ENCODE data around the gene CDK5R2.
A peak's percentile ranks its signal among the peaks of the same experiment; 100 is the strongest.

Gene CDK5R2

GRCh38 chr2:218990612-218991011, 31.1 kb downstream of the CDK5R2 start:
- no peak for DNase-seq

GRCh38 chr2:218991674-218992168, 32.3 kb downstream of the CDK5R2 start:
- DNase-seq, result no peak

GRCh38 chr2:218992196-218992595, 32.7 kb downstream of the CDK5R2 start:
- DNase-seq, result no peak

GRCh38 chr2:218992703-218993344, 33.4 kb downstream of the CDK5R2 start:
- no peak for DNase-seq

DNA sequence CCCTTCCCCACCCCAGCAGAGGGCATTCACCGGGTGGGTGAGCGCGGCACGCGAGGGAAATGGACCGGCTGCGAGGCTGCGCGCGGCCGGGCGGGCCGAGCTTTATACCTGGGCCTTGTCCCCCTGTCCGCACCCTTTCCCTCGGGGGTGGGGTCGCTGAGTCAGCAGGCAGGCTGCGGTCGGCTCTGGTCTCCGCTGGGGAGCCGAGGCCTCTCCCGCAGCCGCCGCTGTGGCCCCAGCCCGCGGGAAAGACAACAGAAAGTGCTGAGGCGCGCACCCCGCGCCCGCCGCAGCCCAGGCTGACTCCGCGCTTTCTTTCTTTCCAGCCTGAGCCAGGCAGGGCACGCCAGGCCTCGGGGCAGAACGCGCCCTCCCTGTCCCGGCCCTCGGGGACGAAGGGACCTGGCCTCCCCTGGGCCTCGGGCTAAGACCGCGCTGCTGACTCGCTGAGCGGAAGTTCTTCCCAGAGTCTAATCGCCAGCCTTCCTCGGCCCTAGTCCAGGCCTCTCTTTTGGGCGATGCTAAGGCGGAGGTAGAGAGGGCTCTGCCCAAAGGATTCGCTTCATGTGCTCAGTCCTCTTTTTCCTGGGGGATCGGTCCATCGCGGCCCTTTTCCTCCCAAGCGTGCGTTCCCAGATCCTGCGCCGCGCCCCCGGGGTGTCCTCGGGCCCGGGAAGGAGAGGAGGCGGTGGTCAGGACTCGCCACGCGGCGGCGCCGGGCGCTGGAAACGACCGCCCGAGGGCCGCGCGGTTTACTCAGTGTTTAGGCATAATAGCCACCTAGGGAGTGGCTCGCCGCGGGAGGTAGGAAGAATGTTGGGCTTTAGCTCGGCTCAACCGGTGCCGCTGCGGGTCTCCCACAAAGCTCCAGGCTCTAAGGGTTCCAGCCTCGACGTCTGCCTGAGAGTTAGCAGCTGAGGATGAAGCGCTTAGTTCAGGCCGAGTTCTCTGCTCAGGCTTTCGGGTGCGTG, 34.2 kb downstream of the CDK5R2 start, which contains the start of gene CRYBA2:
Gene CRYBA2 (minus strand): TSS at position 78 of the 971 bp plus-strand sequence. CDS start 246 bp downstream, outside the sequence.
- DNase-seq, result no peak

- DNase-seq, result no peak
These were observed 36.1 kb downstream of the CDK5R2 start for GRCh38 chr2:218995561-218995960.

DNA sequence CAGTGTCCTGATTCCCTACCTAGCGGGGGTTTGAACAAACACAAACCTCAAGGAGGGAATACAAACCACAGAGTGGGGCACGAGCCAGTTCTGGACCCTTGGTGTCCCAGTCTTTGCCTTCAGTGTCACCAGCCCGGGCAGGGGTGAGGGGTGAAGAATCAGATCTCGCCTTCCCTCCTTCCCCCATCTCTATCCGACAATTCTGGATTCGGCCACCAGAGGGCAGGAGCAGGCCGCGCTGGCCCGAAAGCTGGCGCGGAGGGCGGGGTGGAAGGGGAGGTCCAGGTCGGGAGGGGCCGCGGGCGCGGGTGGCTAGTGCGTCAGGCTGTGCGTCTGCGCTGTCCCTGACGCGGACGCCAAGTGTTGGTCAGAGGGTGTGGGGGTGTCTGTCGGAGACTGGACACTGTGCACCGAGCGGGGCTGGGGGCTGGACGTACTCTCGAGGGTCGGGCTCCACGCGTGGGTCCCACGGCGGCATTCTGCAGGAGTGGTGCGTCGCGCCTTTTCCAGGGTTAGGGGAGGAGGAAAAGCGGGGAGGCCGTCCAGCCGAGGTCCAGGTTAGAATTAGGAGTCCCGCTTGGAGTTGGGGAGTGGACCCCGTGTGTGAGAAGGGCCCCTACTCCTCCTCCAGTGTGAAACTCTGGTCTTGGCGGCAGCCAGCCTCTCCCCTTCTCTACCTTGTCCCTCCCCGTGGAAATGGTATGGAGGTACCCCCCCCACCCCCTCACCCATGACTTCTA, 36.7 kb downstream of the CDK5R2 start:
- peak; percentile 81 for DNase-seq

- peak; percentile 91 for DNase-seq
These were observed 37.5 kb downstream of the CDK5R2 start for GRCh38 chr2:218996937-218997336.

DNA sequence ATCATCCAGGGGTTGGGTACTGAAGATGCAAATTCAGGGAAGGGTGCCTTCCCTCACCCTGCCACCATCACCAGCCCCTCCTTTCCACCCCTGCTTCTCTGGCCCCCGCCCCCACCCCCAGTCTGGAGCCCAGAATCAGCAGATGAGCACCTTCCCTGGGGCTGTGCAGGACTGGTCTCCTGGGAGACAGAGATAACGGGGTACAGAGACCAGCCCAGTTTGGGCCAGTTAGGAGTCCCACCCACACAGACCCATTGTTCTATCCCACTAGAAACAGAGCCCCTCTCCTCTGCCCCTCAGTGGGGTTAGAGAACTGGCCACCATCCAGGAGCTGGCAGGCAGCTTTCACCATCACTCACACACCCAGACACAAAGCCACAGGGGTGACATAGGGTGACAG, 38.3 kb downstream of the CDK5R2 start:
- DNase-seq, result peak; percentile 67

- DNase-seq, result peak; percentile 12
These were observed 39.0 kb downstream of the CDK5R2 start for GRCh38 chr2:218998414-218999002.

- DNase-seq, result no peak
These were observed 39.8 kb downstream of the CDK5R2 start for GRCh38 chr2:218999021-218999880.

GRCh38 chr2:218999881-219000568, 40.6 kb downstream of the CDK5R2 start:
- peak; percentile 87 for DNase-seq

GRCh38 chr2:219000569-219000960, 41.1 kb downstream of the CDK5R2 start:
- peak; percentile 43 for DNase-seq

DNA sequence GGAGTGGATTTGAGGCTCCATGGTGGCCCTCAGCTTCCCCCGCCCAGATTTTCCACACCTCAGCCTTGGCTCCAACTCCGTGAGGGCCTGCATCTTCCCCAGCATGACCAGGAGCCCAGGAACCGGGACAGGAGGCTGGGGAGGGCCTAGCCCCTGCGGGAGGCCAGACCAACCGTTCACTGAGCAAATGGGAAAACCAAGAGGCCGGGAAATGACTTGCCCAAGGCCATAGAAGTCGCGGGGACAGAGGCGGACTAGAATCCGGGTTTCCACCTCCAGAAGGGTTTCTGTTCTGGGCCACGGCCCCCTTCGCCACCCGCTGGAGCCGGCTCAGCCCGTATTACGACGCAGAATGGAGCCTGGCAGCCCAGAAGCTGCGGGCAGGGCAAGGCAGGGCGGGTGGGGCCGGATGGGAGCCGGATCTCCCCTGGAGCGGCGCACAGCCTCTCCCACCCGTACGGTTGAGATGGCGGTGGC, 41.7 kb downstream of the CDK5R2 start:
- DNase-seq, result no peak

- DNase-seq, result peak; percentile 98
These were observed 42.3 kb downstream of the CDK5R2 start for GRCh38 chr2:219001577-219002394.

GRCh38 chr2:219002395-219003266, 43.2 kb downstream of the CDK5R2 start:
- peak; percentile 25 for DNase-seq

- no peak for DNase-seq
These were observed 43.8 kb downstream of the CDK5R2 start for GRCh38 chr2:219003267-219003634.

DNA sequence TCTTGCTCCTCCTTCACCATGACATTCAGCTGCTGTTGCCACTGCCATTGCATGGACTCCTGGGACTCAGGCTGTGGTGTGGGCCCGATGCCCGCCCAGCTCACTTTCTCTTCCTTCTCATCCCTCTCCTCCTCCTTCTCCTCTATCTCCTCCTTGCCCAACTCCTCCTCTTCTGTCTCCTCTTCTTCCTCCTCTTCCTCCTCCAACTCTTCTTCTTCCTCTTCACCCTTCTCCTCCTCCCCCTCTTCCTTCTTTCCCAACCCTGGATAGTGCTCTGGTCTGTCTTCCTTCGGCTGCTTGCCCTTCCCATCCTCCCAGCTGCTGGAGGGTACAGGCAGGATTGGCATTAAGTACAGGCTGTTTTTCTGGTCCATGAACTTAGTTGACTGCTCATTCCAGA, 44.5 kb downstream of the CDK5R2 start:
- no peak for DNase-seq

- DNase-seq, result no peak
These were observed 49.8 kb downstream of the CDK5R2 start for GRCh38 chr2:219009294-219009693.
